Left lung (tissue), 10 donors: ENCODE data around the gene CHMP4A. TPM values are rescaled to one million over a fixed set of nuclear protein-coding genes. Genes with fewer than 3 reads are reported as not detected.
"Not testable (repeated sequence)": the region's sequence is repeated elsewhere in the genome, so short reads cannot be mapped to it uniquely, and the experiment has no call there.

ENCODE experiments used
- ATAC-seq: fragments of 200-7000 bp; cut with Tn5 transposase; one replicate; pipeline ENCODE4 v1.9.1; 2020; ENCODE audit warnings: moderate library complexity
- DNase-seq, 4 donors: peaks; one replicate each; pipeline ENCODE4 v3.0.0-alpha.2; 2013 to 2020
- H3K27ac ChIP-seq, 2 donors: fragments of 200-600 bp; sonication (generic) in 1 of 2; one replicate each; pipeline versions ENCODE4 v1.5.0 to v1.8.0; 2020 to 2021
- H3K27me3 ChIP-seq, 2 donors: fragments of 200-600 bp; sonication (generic) in 1 of 2; one replicate each; pipeline versions ENCODE4 v1.5.0 to v1.8.0; 2020 to 2021
- H3K36me3 ChIP-seq, 2 donors: fragments of 200-600 bp; sonication (generic) in 1 of 2; one replicate each; pipeline versions ENCODE4 v1.5.0 to v1.8.0; 2020 to 2021
- H3K4me1 ChIP-seq, 2 donors: fragments of 200-600 bp; one replicate each; pipeline ENCODE4 v1.8.0; 2021
- H3K4me3 ChIP-seq, 2 donors: fragments of 200-600 bp; sonication (generic) in 1 of 2; one replicate each; pipeline versions ENCODE4 v1.5.0 to v1.8.0; 2020 to 2021; ENCODE audit warnings: mild to moderate bottlenecking in 1 of 2
- H3K9me3 ChIP-seq, 2 donors: fragments of 200-600 bp; sonication (generic) in 1 of 2; one replicate each; pipeline versions ENCODE4 v1.5.0 to v1.8.0; 2020 to 2021
- CTCF ChIP-seq, 2 donors: fragments of 200-600 bp; sonication (generic) in 1 of 2; IDR thresholded peaks; one replicate each; pipeline versions ENCODE4 v1.5.0 to v1.8.0; 2021; ENCODE audit warnings: antibody characterized with exemption in 2 of 2
- intact Hi-C, 2 donors: fragments of 100-400 bp; cut with DNase I; formaldehyde crosslinking; loops; one replicate each; pipeline versions ENCODE4 v1.11.2 to v1.14.2; 2022
- polyA plus RNA-seq, 6 donors: library from polyadenylated mRNA; unstranded; fragments of 120-200 nt; gene quantifications; one replicate each; pipeline ENCODE4 v1.2.1, GENCODE V29; 2013; ENCODE audit not compliant: insufficient read length in 6 of 6
- total RNA-seq, 2 donors: library from RNA; stranded (reverse); fragmentation: NEBNext Ultra II Directional; extraction: Animal tissue kit (Norgen Biotek cat#: 25700); gene quantifications; one replicate each; pipeline ENCODE4 v1.2.1, GENCODE V29; 2021
- donor health status: DM: no; HTN: yes; CAD: no.
- donor health status: DM: no; HTN: no; CAD: no.

The CHMP4A gene
- total and polyA plus RNA-seq, 8 donors = 35.0 to 64.6 (median 56.9) TPM

DNA sequence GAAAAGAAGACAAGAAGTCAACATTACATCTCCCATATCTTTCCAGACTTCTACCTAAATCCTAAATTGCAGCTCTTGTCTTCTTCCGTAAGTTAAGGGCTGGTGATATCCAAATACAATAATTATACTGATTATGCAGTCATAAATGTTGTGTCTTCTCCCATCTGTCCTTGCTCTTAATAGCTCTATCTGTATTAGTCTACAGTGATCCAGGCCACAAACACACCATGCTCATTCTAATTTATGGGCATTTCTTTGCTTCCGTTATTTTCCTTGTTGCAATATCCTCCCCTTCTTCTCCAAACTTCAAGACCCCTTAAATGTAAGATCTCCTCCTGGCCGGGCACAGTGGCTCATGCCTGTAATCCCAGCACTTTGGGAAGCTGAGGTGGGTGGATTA, 6.2 kb upstream of the CHMP4A start:
- H3K4me3 ChIP-seq = no peak overlapping the region
- intact Hi-C loops = no loop called here
- no peak overlapping the region for H3K27ac ChIP-seq
- H3K9me3 ChIP-seq = no peaks in the 10 kb centered on the region
- peaks cover 6 to 16% of the 10 kb centered on the region in 2 donors for H3K4me1 ChIP-seq
- no peak for DNase-seq
- ATAC-seq = no peak
- no peaks in the 10 kb centered on the region for H3K27me3 ChIP-seq
- no peak for TF ChIP-seq CTCF (IDR thresholded peaks at IDR 0.05)
- H3K36me3 ChIP-seq = peaks cover 0 to 9% of the 10 kb centered on the region in 2 donors

- H3K4me1 ChIP-seq = peaks cover 6 to 21% of the 10 kb centered on the region in 2 donors
- H3K27ac ChIP-seq = no peak overlapping the region
- TF ChIP-seq CTCF (IDR thresholded peaks at IDR 0.05) = no peak
- no peak overlapping the region for H3K4me3 ChIP-seq
- no peaks in the 10 kb centered on the region for H3K27me3 ChIP-seq
- H3K36me3 ChIP-seq = peaks cover 0 to 9% of the 10 kb centered on the region in 2 donors
- intact Hi-C loops = no loop called here
- DNase-seq = no peak
- H3K9me3 ChIP-seq = no peaks in the 10 kb centered on the region
- ATAC-seq = no peak
Observed at GRCh38 chr14:24219080-24219479, 5.8 kb upstream of the CHMP4A start.

DNA sequence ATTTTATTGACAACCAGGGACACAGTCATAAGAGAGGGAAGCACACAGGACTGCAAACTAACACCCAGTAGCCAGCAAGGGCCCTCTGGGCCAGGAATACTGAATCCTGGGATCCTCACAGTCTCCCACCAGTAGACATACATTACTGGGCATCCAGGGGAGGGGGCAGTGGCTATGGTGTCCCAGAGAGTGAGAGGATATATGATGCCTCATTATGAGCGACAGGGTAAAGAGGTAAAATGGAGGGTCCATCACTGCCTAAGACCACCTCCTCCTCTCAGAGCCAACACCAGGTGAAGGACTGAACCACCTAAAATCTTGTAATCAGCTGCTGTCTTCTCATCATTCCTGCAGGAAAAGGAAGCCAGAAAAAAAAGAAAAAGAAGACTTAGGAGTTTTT, 3.6 kb upstream of the CHMP4A start:
- ATAC-seq, H3K36me3 ChIP-seq, H3K4me3 ChIP-seq, H3K9me3 ChIP-seq, H3K27me3 ChIP-seq, H3K27ac ChIP-seq, intact Hi-C loops, DNase-seq: not testable (repeated sequence)
- H3K4me1 ChIP-seq = peaks cover 9 to 36% of the 10 kb centered on the region in 2 donors

DNA sequence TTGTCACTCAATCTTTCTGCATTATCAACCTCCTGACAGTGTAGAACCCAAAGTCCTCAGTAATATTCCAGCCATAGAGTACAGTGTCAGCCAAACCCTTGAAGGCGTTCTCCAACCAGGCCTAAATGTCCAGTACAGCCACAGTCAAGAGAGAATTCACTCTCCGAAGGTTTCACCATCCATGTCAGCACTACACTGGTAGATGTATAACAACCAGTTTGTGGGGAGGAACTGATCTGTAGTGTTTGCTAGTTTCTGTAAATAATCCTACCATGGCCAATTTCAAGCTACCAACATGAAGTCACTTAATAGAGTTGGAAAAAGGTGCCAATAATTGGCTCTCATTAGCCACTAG, 3.0 kb upstream of the CHMP4A start:
- H3K4me1 ChIP-seq = peaks cover 9 to 42% of the 10 kb centered on the region in 2 donors
- DNase-seq (no peak), ATAC-seq (no peak)
- H3K4me3 ChIP-seq = no peak overlapping the region
- peaks cover 0 to 12% of the 10 kb centered on the region in 2 donors for H3K36me3 ChIP-seq
- H3K27me3 ChIP-seq = no peaks in the 10 kb centered on the region
- H3K27ac ChIP-seq = peak overlapping the region in 1 of 2 donors; percentile 95
- TF ChIP-seq CTCF (IDR thresholded peaks at IDR 0.05) = no peak
- H3K9me3 ChIP-seq = no peaks in the 10 kb centered on the region
- intact Hi-C loops = no loop called here

- H3K4me1 ChIP-seq = peaks cover 9 to 45% of the 10 kb centered on the region in 2 donors
- peak within 1 kb of the TSS; percentile 92 to 95 for H3K27ac ChIP-seq
- DNase-seq (peak; percentile 83 to 95 (median 92)), ATAC-seq (peak; percentile 83)
- TF ChIP-seq CTCF (IDR thresholded peaks at IDR 0.05) = peak; percentile 12 to 22
- no peaks in the 10 kb centered on the region for H3K9me3 ChIP-seq
- H3K36me3 ChIP-seq = peaks cover 0 to 18% of the 10 kb centered on the region in 2 donors
- peak within 1 kb of the TSS; percentile 69 to 70 for H3K4me3 ChIP-seq
- intact Hi-C loops = no loop called here
- H3K27me3 ChIP-seq = no peaks in the 10 kb centered on the region
Observed at GRCh38 chr14:24215495-24216344, 2.4 kb upstream of the CHMP4A start, which contains the start of gene MDP1. MDP1 (minus strand) TSS chr14:24216066; CDS start chr14:24215955, 111 bp downstream.
